Measurements from ENCODE around the gene CLCN7. TPM values are rescaled to one million over a fixed set of nuclear protein-coding genes. Genes with fewer than 3 reads are reported as not detected.

Gene CLCN7
- total and polyA plus RNA-seq, 9 of the 15 experiments (the other 6 are each of a cell fraction or from before 2014, with no cell fraction given): 0.06 to 126 (median 18.7) TPM

DNA sequence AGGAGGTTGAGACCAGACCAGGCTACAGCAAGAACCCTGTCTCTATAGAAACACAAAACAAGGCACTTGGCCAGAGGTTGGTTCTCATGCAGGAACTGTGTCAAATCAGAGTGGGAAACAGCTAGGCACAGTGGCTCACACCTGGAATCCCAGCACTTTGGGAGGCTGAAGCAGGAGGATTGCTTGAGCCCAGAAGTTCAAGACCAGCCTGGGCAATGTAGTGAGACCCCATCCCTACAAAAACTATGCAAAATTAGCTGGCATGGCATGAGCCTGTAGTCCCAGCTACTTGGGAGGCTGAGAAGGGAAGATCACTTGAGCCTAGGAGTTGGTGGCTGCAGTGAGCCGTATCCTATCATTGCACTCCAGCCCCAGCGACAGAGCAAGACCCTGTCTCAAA is 62.0 kb downstream of the CLCN7 start:
- H3K79me2 ChIP-seq (ENCODE audit: control insufficient read depth, insufficient read depth, low read length): peaks cover 16% of the 10 kb centered on the region
- no peak overlapping the region for H2AFZ ChIP-seq (ENCODE audit: low read depth, low read length)
- H3K4me3 ChIP-seq: no peak overlapping the region
- DNase-seq (ENCODE audit: extremely low read depth in 1 of 4, low spot score in 3 of 4) (no peak), ATAC-seq (no peak), FAIRE-seq (no peak)
- peaks cover 8% of the 10 kb centered on the region; the same call in 1 of the 3 replicates for H3K36me3 ChIP-seq (ENCODE audit: control insufficient read depth, insufficient read depth, low read length)
- in situ Hi-C loops (cut with MboI): no loop called here
- H3K9ac ChIP-seq (ENCODE audit: insufficient read depth in 1 of 2, low read depth in 2 of 2, low read length in 2 of 2): no peak overlapping the region
- no TSS peak for BruUV-seq (replicated peaks)
- ChIA-PET CTCF (ENCODE audit: low intra/inter-chr PET ratio) (no interaction called here), POLR2A (interaction anchor here (0.5 to 0.8 kb wide), 3 partner anchors 23 to 34 kb away, joined by 3 to 4 read pairs (median 4); no protein-coding TSS in a partner anchor)
- TF ChIP-seq ZNF121 (CRISPR knock-in tag; conservative IDR thresholded peaks at IDR 0.05) (peak; percentile 85), JUNB (CRISPR knock-in tag; conservative IDR thresholded peaks at IDR 0.05) (no peak)
- H3K9me1 ChIP-seq (ENCODE audit: control insufficient read depth, insufficient read depth, low read length): no peaks in the 10 kb centered on the region
- peaks cover 2% of the 10 kb centered on the region; the same call in 1 of the 2 replicates for H4K20me1 ChIP-seq (replicated peaks; ENCODE audit: control insufficient read depth, insufficient read depth, low read length)
- intact Hi-C loops (cut with micrococcal nuclease): loop anchor here (1.0 kb wide), 1 partner anchor 50 kb away; no protein-coding TSS in a partner anchor
- peaks cover 12 to 36% of the 10 kb centered on the region in 2 experiments; a peak in 4 of 5 replicates for H3K4me1 ChIP-seq (replicated peaks in 1 of 2; ENCODE audit: control insufficient read depth in 2 of 2, insufficient read depth in 2 of 2, low read length in 2 of 2)
- no peaks in the 10 kb centered on the region for H3K9me3 ChIP-seq (replicated peaks; ENCODE audit: control insufficient read depth, insufficient read depth, low read depth, low read length)
- WGBS (ENCODE audit: insufficient coverage, low coverage, missing lambda C conversion rate): no CpG with 5 or more reads among the region's 2 CpGs
- H3K4me2 ChIP-seq (ENCODE audit: insufficient read depth, low read length): no peak overlapping the region
- H3K27ac ChIP-seq (ENCODE audit: extremely low read depth, low read depth, low read length): no peak overlapping the region
- H3K27me3 ChIP-seq (ENCODE audit: control insufficient read depth in 2 of 2, insufficient read depth in 2 of 2, low read length in 2 of 2): no peaks in the 10 kb centered on the region

DNA sequence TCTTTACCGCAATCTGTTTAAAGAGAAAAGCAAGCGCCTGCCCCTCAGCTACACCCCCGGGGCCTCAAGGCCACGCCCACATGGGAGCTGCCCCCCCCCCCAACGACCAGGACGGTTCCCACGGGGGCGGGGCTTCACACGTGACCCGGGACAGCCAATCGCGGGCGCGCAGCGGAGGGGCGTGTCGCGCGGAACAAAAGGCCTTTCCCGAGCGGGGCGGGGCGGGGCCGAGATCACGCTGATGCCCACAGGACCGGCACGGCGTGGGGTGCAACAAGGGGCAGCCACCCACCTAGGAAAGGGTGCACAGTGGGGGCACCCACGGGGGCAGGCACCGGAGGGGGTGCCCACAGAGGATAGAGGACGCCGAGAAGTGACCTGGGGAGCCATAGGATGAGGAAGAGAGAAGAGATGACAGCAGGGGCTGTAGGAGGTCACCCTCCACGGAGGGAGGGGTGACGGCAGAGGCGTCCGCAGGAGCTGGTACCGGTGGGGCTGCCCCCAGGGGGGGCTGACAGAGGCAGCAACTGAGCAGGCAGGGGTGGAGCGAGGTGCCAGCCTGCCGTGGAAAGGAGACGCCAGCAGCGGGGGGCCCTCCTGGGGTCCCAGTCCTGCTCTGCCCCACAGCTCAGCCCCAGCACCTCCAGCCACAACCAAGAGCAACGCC is 66.5 kb downstream of the CLCN7 start:
- POLR2A ChIA-PET: interaction anchor here (0.6 to 1.9 kb wide), 9 partner anchors 8 to 353 kb away, joined by 3 to 7 read pairs (median 3); partner anchors contain the start of gene UQCC4
- whole genome bisulfite sequencing (ENCODE audit: insufficient coverage, low coverage, missing lambda C conversion rate): 2% methylated on average over 32 of the region's 42 CpGs
- H3K9me3 ChIP-seq (replicated peaks; ENCODE audit: control insufficient read depth, insufficient read depth, low read depth, low read length): no peaks in the 10 kb centered on the region
- peak overlapping the region; percentile 44 for H3K4me3 ChIP-seq
- in situ Hi-C loops (cut with MboI): no loop called here
- H3K9me1 ChIP-seq (ENCODE audit: control insufficient read depth, insufficient read depth, low read length): no peaks in the 10 kb centered on the region
- peak; percentile 97 for ATAC-seq
- H3K9ac ChIP-seq (ENCODE audit: insufficient read depth in 1 of 2, low read depth in 2 of 2, low read length in 2 of 2): peak overlapping the region in 1 of 2 experiments; percentile 90; a peak in 2 of 4 replicates
- peaks cover 7% of the 10 kb centered on the region; the same call in 1 of the 2 replicates for H4K20me1 ChIP-seq (replicated peaks; ENCODE audit: control insufficient read depth, insufficient read depth, low read length)
- peak; percentile 78 for FAIRE-seq
- no peak overlapping the region for H3K27ac ChIP-seq (ENCODE audit: extremely low read depth, low read depth, low read length)
- peaks cover 3% of the 10 kb centered on the region; the same call in 1 of the 3 replicates for H3K79me2 ChIP-seq (ENCODE audit: control insufficient read depth, insufficient read depth, low read length)
- intact Hi-C loops (cut with micrococcal nuclease): no loop called here
- peak overlapping the region; percentile 71 for H3K4me2 ChIP-seq (ENCODE audit: insufficient read depth, low read length)
- no peaks in the 10 kb centered on the region for H3K36me3 ChIP-seq (ENCODE audit: control insufficient read depth, insufficient read depth, low read length)
- H3K27me3 ChIP-seq (ENCODE audit: control insufficient read depth in 2 of 2, insufficient read depth in 2 of 2, low read length in 2 of 2): no peaks in the 10 kb centered on the region
- CTCF ChIA-PET (ENCODE audit: low intra/inter-chr PET ratio): interaction anchor here (0.6 kb wide), 3 partner anchors 45 to 795 kb away, joined by 3 read pairs; no protein-coding TSS in a partner anchor
- peak overlapping the region; percentile 81 for H2AFZ ChIP-seq (ENCODE audit: low read depth, low read length)
- DNase-seq (ENCODE audit: extremely low read depth in 1 of 4, low spot score in 3 of 4): peak; percentile 95 to 99 (median 99)
- BruUV-seq (replicated peaks): no TSS peak
- H3K4me1 ChIP-seq (replicated peaks in 1 of 2; ENCODE audit: control insufficient read depth in 2 of 2, insufficient read depth in 2 of 2, low read length in 2 of 2): peaks cover 4 to 25% of the 10 kb centered on the region in 2 experiments; a peak in 3 of 5 replicates
- no peak for TF ChIP-seq ATF1 (CRISPR knock-in tag; IDR thresholded peaks at IDR 0.05)
- peak; percentile 59 for TF ChIP-seq ATF1 (tag; IDR thresholded peaks at IDR 0.05)
- peak; percentile 67 for TF ChIP-seq FOS (IDR thresholded peaks at IDR 0.05; ENCODE audit: extremely low read depth, insufficient read length)
- TF ChIP-seq ZNF561 (CRISPR knock-in tag; conservative IDR thresholded peaks at IDR 0.05): no peak
- TF ChIP-seq, protein P1, sequence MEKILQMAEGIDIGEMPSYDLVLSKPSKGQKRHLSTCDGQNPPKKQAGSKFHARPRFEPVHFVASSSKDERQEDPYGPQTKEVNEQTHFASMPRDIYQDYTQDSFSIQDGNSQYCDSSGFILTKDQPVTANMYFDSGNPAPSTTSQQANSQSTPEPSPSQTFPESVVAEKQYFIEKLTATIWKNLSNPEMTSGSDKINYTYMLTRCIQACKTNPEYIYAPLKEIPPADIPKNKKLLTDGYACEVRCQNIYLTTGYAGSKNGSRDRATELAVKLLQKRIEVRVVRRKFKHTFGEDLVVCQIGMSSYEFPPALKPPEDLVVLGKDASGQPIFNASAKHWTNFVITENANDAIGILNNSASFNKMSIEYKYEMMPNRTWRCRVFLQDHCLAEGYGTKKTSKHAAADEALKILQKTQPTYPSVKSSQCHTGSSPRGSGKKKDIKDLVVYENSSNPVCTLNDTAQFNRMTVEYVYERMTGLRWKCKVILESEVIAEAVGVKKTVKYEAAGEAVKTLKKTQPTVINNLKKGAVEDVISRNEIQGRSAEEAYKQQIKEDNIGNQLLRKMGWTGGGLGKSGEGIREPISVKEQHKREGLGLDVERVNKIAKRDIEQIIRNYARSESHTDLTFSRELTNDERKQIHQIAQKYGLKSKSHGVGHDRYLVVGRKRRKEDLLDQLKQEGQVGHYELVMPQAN (IDR thresholded peaks at IDR 0.05; ENCODE audit: borderline replicate concordance): peak; percentile 68; the same call in 1 of the 2 replicates
- TF ChIP-seq SAFB (IDR thresholded peaks at IDR 0.05; ENCODE audit: borderline replicate concordance, low read depth, low read length): peak; percentile 75; the same call in 1 of the 2 replicates
- peak; percentile 55 for TF ChIP-seq ATF7 (IDR thresholded peaks at IDR 0.05)
- TF ChIP-seq FOXJ2 (tag; IDR thresholded peaks at IDR 0.05): no peak

Data from K562 (cell line).